Esophagus muscularis mucosa (tissue), 4 donors: ENCODE results near the gene POLN. TPM values are rescaled to one million over a fixed set of nuclear protein-coding genes. Genes with fewer than 3 reads are reported as not detected.

Experiments used
- DNase-seq: peaks from one replicate; pipeline ENCODE4 v3.0.0-alpha.2; 2017; ENCODE audit errors: extremely low spot score
- H3K27ac ChIP-seq, 4 donors: fragments of 200-600 bp; sonication (generic); replicated peaks in 1 of 4; 1 replicate in 3 of 4; 2 replicates in 1 of 4; pipeline ENCODE4 v1.5.1; 2016 to 2019; ENCODE audit warnings: mild to moderate bottlenecking in 1 of 4
- H3K27me3 ChIP-seq, 4 donors: fragments of 200-600 bp; sonication (generic); one replicate each; pipeline versions ENCODE4 v1.5.1 to v1.6.0; 2016 to 2019
- H3K36me3 ChIP-seq, 4 donors: fragments of 200-600 bp; sonication (generic); one replicate each; pipeline ENCODE4 v1.5.1; 2016 to 2019
- H3K4me1 ChIP-seq, 4 donors: fragments of 200-600 bp; sonication (generic); one replicate each; pipeline ENCODE4 v1.5.1; 2016 to 2019
- H3K4me3 ChIP-seq, 4 donors: fragments of 200-600 bp; sonication (generic); 1 replicate in 2 of 4; 2 replicates in 2 of 4; pipeline ENCODE4 v1.5.1; 2016 to 2019; ENCODE audit warnings: mild to moderate bottlenecking in 4 of 4, moderate library complexity in 1 of 4
- H3K9me3 ChIP-seq, 4 donors: fragments of 200-600 bp; sonication (generic); 1 replicate in 3 of 4; 2 replicates in 1 of 4; pipeline ENCODE4 v1.5.1; 2016 to 2019
- CTCF ChIP-seq, 3 experiments: fragments of 200-600 bp in 2 of 3; fragments of 450-650 bp in 1 of 3; sonication (generic) in 2 of 3; IDR thresholded peaks; one replicate each; pipeline ENCODE4 v1.5.1; 2017 to 2019; ENCODE audit warnings: antibody characterized with exemption in 3 of 3, mild to moderate bottlenecking in 2 of 3, moderate library complexity in 1 of 3
- EP300 ChIP-seq: sonication (generic); formaldehyde crosslinking; IDR thresholded peaks from one replicate; pipeline ENCODE4 v1.6.1; 2017; ENCODE audit warnings: antibody characterized with exemption
- POLR2A ChIP-seq: fragments of 450-650 bp; IDR thresholded peaks from one replicate; pipeline ENCODE4 v1.6.1; 2017; ENCODE audit warnings: antibody characterized with exemption, moderate library complexity, mild to moderate bottlenecking, low read depth
- POLR2AphosphoS5 ChIP-seq, 2 donors: sonication (generic); formaldehyde crosslinking; IDR thresholded peaks; one replicate each; pipeline ENCODE4 v1.6.1; 2017; ENCODE audit warnings: antibody characterized with exemption in 2 of 2
- WGBS: methylation state at CpG from one replicate; pipeline ENCODE4 v1.1.5; 2018; 5-methylcytosine and 5-hydroxymethylcytosine counted together
- intact Hi-C: fragments of 100-400 bp; cut with DNase I; formaldehyde crosslinking; loops from one replicate; pipeline ENCODE4 v1.15.1; 2023
- total RNA-seq, 4 donors: library from RNA; depleted of rRNA; stranded (reverse); fragments of >200 nt; gene quantifications; one replicate each; pipeline versions ENCODE4 v1.1.0 to v1.2.1, GENCODE V29; 2016

POLN gene
- total RNA-seq, 4 donors from 2014 or later: 1.2 to 3.3 (median 2.7) TPM

GRCh38 chr4:2253160-2254084 lies 11.5 kb upstream of the POLN start:
- intact Hi-C loops: no loop called here
- no peak for TF ChIP-seq POLR2A
- TF ChIP-seq EP300: no peak
- TF ChIP-seq POLR2AphosphoS5 (IDR thresholded peaks at IDR 0.05): no peak
- TF ChIP-seq CTCF (IDR thresholded peaks at IDR 0.05): no peak
- Histone ChIP-seq H3K36me3 (peaks cover 42 to 71% (median 67%) of the 10 kb centered on the region in 4 donors), H3K4me1 (peaks cover 39 to 53% (median 46%) of the 10 kb centered on the region in 4 donors), H3K4me3 (no peak overlapping the region), H3K27me3 (no peaks in the 10 kb centered on the region), H3K9me3 (no peaks in the 10 kb centered on the region), H3K27ac (no peak overlapping the region)
- peak; percentile 55 for DNase-seq
- WGBS: 77% methylated on average over 22 of the region's 32 CpGs

- H3K9me3 ChIP-seq: no peaks in the 10 kb centered on the region
- H3K36me3 ChIP-seq: peaks cover 43 to 78% (median 75%) of the 10 kb centered on the region in 4 donors
- H3K27ac ChIP-seq: no peak overlapping the region
- H3K4me1 ChIP-seq: peaks cover 31 to 44% (median 38%) of the 10 kb centered on the region in 4 donors
- no peak for TF ChIP-seq POLR2AphosphoS5 (IDR thresholded peaks at IDR 0.05)
- no peak for TF ChIP-seq EP300
- TF ChIP-seq POLR2A: no peak
- TF ChIP-seq CTCF (IDR thresholded peaks at IDR 0.05): no peak
- no peak overlapping the region for H3K4me3 ChIP-seq
- H3K27me3 ChIP-seq: no peaks in the 10 kb centered on the region
- 76% methylated on average over 4 of the region's 12 CpGs for WGBS
- intact Hi-C loops: no loop called here
- peak; percentile 17 for DNase-seq
These were observed 10.7 kb upstream of the POLN start for GRCh38 chr4:2252530-2253091.

- Histone ChIP-seq H3K27ac (no peak overlapping the region), H3K4me1 (peaks cover 25 to 38% (median 31%) of the 10 kb centered on the region in 4 donors), H3K36me3 (peaks cover 43 to 85% (median 81%) of the 10 kb centered on the region in 4 donors), H3K27me3 (no peaks in the 10 kb centered on the region), H3K9me3 (no peaks in the 10 kb centered on the region), H3K4me3 (no peak overlapping the region)
- 92% methylated on average over 10 of the region's 16 CpGs for WGBS
- no peak for TF ChIP-seq POLR2AphosphoS5 (IDR thresholded peaks at IDR 0.05)
- intact Hi-C loops: no loop called here
- peak; percentile 34 for DNase-seq
These were observed 10.0 kb upstream of the POLN start for GRCh38 chr4:2251795-2252529.

- Histone ChIP-seq H3K4me1 (peaks cover 17 to 31% (median 24%) of the 10 kb centered on the region in 4 donors), H3K9me3 (no peaks in the 10 kb centered on the region), H3K27ac (no peak overlapping the region), H3K4me3 (no peak overlapping the region), H3K27me3 (no peaks in the 10 kb centered on the region), H3K36me3 (peaks cover 43 to 89% (median 86%) of the 10 kb centered on the region in 4 donors)
- peak; percentile 82 for DNase-seq
- 94% methylated on average over 14 of the region's 25 CpGs for WGBS
- no peak for TF ChIP-seq EP300
- TF ChIP-seq CTCF (IDR thresholded peaks at IDR 0.05): no peak
- TF ChIP-seq POLR2A: no peak
- TF ChIP-seq POLR2AphosphoS5 (IDR thresholded peaks at IDR 0.05): no peak
- intact Hi-C loops: no loop called here
These were observed 9.3 kb upstream of the POLN start for GRCh38 chr4:2251073-2251794.
